HT-29 (cell line): ENCODE results near the gene SDF4. TPM values are rescaled to one million over a fixed set of nuclear protein-coding genes. Genes with fewer than 3 reads are reported as not detected.

Experiments used
- DNase-seq: peaks from one replicate; pipeline ENCODE4 v3.0.0-alpha.2; 2015; ENCODE audit warnings: low spot score
- total RNA-seq: library from RNA; depleted of rRNA; stranded (reverse); fragments of >200 nt; shearing (Covaris generic); gene quantifications from 2 replicates; pipeline ENCODE4 v1.2.3, GENCODE V29; 2014

SDF4 gene
- total RNA-seq, 1 experiment from 2014 or later, result 188 TPM

DNA sequence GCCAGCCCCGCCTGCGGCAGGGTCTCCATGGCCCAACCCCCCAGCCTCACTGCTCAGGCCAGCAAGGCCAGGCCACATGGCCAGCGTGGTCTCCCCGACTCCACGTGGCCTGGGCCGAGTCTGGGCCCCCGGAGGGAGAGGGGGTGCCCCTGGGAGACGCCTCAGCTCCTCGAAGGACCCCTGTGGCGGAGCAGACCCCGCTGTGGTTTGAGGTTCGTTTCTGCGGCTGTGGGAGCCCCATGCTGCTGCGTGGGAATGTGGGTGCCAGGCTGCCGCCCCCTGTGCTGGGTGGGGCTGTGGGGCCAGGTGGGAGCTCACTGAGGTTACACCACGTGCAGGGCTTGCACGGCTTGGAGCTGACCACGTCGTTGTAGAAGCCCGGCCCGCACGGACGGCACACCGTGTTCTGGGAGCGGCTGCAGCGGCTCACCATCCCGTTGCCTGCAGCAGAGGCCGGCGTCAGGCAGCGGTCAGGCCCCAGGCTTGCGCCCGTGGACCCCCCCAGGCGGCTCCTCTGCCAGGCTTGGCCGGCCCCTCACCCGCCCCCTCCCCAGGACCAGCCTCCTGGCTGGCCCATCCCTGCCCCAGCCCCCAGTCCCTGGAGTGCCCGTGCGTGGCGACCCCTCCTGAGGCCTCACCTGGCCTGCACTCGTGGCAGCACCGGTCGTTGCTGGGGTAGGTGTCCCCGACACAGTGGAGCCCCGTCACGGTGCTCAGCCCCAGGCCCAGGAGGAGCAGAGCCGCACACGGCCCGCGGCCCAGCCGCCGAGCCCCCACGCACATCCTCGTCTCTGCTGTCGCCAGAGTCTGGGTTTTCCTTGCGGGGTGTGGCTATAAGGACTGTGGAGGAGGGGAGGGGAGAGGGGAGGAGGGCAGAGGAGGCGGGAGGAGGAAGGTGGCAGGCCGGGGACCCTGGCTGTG lies 18.2 kb downstream of the SDF4 start, which contains the start of gene TNFRSF4:
Gene TNFRSF4, minus strand, starts transcription at position 809 of the 921 bp plus-strand sequence. Its CDS starts 26 bp downstream, at position 783.
- no peak for DNase-seq

DNA sequence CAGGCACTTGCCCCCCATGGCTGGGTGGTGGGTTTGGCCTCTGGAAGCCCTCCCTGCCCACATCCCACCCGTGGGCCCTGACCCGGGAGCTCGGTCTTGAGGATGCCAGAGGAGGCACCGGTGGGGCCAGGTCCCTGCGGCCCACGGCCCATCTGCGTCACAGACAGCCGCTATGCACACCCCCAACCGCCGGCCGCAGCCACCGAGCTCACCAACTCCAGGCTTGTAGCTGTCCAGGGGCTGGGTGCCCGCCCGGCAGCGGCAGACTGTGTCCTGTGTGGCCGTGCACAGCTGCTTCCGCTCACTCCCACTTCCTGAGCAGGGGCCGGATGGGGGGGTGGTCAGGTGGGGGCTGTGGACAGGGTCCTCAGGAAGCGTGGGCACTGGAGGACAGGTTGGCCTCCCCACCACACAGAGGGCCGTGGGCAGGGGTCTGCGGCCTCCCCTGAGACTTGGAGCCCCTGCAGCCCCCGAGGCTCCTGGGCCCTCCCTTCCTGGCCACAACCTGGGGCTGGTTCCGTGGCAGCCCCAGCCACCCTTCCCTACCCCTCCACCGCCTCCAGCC lies 18.9 kb downstream of the SDF4 start:
- no peak for DNase-seq

GRCh38 chr1:1211541-1212441 lies 20.0 kb downstream of the SDF4 start:
- DNase-seq, result no peak

DNA sequence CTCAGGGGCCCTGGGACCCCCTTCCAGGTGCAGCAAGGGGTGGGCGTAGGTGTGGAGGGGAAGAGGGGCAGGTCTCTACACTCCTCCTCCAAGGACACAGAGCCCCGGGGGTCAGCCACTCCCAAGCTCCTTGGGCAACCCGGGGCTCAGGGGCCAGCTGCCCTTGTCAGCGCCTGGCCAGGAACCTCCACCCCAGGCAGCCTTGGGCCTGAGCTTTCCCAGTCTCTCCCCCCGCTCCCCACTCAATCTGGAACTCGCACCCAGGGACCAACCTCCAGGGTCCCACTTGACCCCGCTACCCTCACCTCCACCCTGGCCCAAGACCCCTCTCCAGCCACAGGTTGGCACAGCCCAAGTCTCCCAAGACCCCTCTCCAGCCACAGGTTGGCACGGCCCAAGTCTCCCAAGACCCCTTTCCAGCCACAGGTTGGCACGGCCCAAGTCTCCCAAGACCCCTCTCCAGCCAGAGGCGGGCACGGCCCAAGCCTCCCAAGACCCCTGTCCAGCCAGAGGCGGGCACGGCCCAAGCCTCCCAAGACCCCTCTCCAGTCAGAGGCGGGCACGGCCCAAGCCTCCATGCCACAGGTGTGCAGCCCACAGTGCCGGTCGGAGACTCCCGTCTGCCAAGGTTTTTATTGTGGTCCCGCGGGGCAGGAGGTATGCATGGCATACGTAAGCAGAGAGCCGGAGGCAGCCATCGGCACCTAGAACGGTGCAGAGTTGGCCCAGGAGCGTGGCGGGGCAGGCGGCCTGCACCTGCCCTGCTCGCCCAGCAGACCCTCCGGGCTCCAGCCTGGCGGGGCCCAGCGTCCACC lies 20.9 kb downstream of the SDF4 start:
- DNase-seq, result no peak

DNA sequence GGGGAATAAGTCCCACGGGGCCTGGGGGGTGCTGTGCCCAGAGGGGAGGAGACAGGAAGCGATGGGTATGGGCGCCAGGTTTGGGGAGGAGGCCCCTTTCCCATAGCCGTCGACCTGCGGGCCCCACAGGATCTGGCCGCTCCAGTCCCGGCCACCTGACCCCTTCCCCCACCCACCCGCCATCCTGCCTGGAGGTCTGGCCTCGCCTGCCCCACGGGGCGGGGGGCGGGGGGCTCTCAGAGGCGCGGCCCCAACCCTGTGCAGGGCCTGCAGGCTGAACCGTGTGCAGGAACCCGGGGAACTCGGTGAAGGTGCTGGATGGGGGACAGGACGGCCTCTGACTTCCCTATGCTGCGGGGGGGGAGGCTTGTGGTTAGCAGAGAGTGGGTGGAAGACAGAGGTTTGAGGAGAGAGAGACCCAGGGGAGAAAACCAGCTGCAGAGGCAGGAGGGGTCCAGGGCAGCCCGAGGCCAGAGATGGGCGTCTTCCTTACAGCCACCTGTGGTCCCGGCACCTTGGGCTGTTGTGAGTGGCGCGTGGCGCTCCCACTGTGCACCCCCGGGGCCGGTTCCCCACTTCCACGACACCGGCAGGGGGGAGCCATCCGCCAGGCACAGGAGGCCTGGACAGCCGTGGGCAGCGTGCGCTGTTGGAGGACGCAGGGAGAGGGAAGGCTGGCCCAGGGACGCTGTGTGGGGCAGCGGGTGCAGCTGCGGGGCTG lies 22.9 kb downstream of the SDF4 start:
- no peak for DNase-seq

DNA sequence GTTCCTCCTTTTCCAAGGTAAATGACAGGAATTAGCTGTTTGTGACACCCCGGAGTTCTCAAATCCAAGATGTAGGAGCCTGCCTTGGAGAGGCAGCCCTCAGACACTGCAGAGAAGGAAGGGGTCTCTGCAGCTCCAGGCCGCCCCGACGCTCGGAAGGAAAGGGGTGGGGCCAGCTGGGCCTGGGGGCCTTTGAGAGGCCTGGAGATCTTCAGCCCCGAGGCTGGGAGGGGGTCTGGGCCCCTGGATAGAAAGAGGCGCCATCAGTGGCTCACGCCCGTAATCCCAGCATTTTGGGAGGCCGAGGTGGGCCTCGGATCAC lies 24.3 kb downstream of the SDF4 start:
- DNase-seq, result no peak

GRCh38 chr1:1206966-1207531 lies 24.8 kb downstream of the SDF4 start:
- DNase-seq, result no peak

DNA sequence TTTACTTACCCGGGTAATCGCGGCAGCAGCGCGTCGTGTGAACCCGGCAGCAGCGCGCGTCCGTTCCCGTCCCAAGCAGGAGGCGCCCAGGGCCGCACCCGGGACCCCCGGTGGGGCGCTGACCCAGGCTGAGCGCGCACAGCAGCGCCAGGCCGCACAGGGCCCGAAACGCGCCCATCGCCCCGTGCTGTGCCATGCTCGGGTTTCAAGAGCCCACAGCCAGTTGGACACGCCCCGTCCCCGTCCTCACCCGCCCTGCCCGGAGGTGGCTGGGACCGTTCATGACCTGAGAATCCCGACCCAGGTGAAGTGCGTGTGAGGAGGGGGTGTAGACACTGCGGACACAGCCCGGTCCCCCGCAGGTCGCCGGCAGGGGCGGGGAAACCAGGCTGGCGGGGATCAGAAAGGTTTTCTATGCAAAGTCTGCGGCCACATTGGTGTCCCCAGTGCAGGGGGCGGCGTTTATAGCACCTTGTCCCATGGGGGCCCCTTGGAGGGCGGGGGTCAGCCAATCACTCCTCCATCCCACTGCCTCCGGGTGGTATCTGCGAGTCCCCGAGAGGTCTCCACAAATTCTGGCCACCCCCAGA lies 25.3 kb downstream of the SDF4 start, which contains the start of gene TNFRSF18:
Gene TNFRSF18, minus strand, starts transcription at position 217 of the 590 bp plus-strand sequence. Its CDS starts 21 bp downstream, at position 196.
- DNase-seq, result no peak

DNA sequence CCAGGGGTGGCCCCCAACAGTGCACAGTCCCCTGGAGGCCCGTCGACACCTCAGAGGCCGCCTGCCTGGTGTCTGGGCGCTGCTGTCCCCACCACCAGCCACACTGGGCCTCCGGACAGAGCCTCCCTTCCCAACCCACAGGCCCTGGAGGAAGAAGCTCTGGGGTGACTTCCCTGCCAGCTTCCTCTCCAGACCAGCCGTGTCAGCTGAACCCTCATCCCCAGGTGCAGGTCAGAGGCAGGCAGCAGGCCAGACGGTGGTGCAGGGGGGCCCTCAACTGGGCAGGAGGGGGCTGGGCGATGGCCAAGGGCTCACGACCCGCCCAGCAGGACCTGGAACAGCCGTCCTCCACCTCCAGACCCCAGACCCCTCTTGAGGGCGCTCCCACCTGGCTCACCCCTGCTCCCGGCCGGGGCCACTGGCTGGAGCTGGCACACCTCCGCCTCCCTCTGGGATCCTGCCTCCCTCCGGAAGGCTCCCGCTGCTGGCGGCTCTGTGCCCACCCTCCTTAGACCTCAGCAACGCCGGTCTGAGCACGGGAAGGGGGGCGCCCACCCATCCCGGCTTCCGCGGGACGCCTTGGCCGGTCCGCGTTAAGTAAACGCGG lies 25.9 kb downstream of the SDF4 start:
- no peak for DNase-seq

- DNase-seq, result no peak
Measured at GRCh38 chr1:1204998-1205768, 26.6 kb downstream of the SDF4 start.

GRCh38 chr1:1204425-1204920 lies 27.3 kb downstream of the SDF4 start:
- DNase-seq, result no peak

GRCh38 chr1:1203561-1204424 lies 28.0 kb downstream of the SDF4 start:
- no peak for DNase-seq

DNA sequence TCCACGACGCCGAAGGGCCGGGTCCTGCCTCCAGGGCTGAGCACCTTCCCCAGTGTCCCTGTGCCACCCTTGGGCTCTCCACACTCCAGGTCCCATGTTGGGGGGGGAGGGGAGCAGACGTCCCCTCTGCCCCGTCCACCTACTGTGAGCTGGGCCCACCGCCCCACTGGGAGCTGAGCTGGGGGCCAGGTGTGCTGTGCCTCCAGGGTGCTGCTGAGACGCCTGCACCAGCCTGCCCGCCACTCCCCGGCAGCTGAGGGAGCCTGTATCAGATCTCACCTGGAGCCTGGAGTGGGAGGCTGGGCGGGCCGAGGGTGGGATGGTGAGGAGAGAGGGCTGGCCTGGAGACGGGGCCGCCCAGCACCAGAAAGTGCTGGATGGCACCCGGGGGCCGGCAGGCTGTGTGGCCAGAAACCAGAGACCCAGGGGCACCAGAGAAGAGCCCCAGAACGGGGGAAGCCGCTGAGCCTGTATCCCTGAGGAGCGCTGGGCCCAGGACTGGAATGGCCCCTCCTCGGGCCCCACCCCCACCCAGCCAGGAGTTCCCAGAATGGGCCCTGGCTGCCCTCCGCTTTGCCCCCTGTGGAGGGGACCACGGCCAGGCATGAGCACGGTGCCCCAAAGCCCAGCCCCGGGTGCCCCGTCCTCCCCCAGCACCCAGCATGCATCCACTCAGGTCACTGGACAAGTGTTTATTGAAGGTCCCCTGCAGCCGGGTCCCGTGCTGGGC lies 28.8 kb downstream of the SDF4 start:
- DNase-seq, result no peak

DNA sequence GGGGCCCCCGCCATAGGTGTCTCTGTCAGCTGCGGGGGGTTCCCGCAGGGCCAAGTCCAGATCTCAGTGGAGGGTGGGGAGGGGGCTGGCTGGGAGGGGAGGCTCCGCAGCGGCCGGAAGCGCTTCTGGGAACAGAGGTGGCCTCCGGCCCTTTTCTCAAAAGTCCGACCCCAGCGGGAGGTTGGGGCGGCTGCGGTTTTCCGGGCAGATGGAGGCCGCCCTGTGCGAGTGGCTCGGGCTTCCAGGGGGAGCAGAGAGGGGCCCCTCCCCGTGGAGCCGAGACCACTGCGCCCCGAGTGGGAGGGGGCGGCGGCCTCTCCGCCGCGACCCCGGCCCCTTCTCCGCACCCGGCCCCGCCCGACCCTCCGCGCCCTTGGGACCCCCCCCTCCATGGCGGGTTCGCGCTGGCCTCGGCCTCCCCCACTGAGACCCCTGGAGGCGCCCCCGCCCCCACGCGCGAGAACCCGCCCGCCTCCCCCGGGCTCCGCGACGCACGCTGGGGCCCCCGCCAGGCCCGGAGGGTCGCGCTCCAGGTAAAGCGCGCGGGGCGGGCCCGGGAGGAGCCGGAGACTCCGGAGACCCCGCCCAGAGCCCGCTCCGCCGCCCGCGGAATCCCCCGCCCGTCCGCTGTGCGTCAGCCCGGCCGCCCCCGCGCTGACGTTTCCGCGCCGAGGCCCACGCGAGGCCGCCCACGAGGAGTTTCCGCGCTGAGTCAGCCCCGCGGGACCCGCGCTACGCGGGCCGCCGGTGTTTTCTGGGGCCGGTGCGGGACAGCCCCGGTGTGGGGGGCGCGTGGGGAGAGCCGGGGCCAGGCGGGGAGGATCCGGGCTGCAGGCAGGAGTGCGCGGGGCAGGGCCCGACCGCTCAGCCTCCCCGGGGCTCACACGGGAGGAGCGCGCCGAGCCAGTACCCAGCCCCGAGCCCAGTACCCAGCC lies 30.7 kb downstream of the SDF4 start:
- DNase-seq, result no peak
